ENCODE measurements around the gene GNAT1. TPM values are rescaled to one million over a fixed set of nuclear protein-coding genes. Genes with fewer than 3 reads are reported as not detected.

The GNAT1 gene
- total and polyA plus RNA-seq, 2 of the 13 experiments (the other 11 are each of a cell fraction or from before 2014, with no cell fraction given): 0.15 TPM; not detected in 1

DNA sequence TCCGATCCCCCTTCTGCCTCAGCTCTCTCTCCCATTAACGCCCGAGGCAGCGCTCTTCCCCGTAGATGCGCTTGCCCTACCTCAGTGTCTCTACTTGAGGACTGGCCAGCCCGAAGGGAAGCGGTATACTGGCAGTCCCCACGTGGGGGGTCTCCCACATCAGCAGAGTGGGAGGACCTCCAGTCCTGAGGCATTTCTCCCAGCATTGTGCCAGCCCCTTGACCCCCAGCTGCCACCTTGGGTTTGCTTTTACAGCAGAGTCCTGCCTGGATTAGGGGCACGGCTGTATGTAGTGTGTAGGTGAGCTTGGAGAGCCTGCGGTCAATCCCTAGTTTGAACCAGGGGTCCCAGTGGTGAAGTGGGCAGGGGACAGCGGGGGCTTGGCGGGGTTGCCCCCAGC lies 35.5 kb upstream of the GNAT1 start (continued):
- TF ChIP-seq ZBTB40 (IDR thresholded peaks at IDR 0.05): no peak
- TF ChIP-seq ZBTB40 (CRISPR knock-in tag; IDR thresholded peaks at IDR 0.05): no peak
- TF ChIP-seq SAP130 (CRISPR knock-in tag; IDR thresholded peaks at IDR 0.05; ENCODE audit: low read depth): 0 out of 2 replicates have a peak, but pooled peaks have one; percentile 31
- TF ChIP-seq, protein P1, sequence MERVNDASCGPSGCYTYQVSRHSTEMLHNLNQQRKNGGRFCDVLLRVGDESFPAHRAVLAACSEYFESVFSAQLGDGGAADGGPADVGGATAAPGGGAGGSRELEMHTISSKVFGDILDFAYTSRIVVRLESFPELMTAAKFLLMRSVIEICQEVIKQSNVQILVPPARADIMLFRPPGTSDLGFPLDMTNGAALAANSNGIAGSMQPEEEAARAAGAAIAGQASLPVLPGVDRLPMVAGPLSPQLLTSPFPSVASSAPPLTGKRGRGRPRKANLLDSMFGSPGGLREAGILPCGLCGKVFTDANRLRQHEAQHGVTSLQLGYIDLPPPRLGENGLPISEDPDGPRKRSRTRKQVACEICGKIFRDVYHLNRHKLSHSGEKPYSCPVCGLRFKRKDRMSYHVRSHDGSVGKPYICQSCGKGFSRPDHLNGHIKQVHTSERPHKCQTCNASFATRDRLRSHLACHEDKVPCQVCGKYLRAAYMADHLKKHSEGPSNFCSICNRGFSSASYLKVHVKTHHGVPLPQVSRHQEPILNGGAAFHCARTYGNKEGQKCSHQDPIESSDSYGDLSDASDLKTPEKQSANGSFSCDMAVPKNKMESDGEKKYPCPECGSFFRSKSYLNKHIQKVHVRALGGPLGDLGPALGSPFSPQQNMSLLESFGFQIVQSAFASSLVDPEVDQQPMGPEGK (CRISPR knock-in tag; IDR thresholded peaks at IDR 0.05): 0 out of 2 replicates have a peak, but pooled peaks have one; percentile 11
- TF ChIP-seq ZNF839 (CRISPR knock-in tag; IDR thresholded peaks at IDR 0.05; ENCODE audit: borderline replicate concordance): no peak
- TF ChIP-seq, protein P2, sequence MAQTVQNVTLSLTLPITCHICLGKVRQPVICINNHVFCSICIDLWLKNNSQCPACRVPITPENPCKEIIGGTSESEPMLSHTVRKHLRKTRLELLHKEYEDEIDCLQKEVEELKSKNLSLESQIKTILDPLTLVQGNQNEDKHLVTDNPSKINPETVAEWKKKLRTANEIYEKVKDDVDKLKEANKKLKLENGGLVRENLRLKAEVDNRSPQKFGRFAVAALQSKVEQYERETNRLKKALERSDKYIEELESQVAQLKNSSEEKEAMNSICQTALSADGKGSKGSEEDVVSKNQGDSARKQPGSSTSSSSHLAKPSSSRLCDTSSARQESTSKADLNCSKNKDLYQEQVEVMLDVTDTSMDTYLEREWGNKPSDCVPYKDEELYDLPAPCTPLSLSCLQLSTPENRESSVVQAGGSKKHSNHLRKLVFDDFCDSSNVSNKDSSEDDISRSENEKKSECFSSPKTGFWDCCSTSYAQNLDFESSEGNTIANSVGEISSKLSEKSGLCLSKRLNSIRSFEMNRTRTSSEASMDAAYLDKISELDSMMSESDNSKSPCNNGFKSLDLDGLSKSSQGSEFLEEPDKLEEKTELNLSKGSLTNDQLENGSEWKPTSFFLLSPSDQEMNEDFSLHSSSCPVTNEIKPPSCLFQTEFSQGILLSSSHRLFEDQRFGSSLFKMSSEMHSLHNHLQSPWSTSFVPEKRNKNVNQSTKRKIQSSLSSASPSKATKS (CRISPR knock-in tag; IDR thresholded peaks at IDR 0.05): no peak
- no peak for TF ChIP-seq GLI4 (CRISPR knock-in tag; IDR thresholded peaks at IDR 0.05; ENCODE audit: borderline replicate concordance)
- TF ChIP-seq ELF1 (CRISPR knock-in tag; IDR thresholded peaks at IDR 0.05): no peak
- TF ChIP-seq, protein P3, sequence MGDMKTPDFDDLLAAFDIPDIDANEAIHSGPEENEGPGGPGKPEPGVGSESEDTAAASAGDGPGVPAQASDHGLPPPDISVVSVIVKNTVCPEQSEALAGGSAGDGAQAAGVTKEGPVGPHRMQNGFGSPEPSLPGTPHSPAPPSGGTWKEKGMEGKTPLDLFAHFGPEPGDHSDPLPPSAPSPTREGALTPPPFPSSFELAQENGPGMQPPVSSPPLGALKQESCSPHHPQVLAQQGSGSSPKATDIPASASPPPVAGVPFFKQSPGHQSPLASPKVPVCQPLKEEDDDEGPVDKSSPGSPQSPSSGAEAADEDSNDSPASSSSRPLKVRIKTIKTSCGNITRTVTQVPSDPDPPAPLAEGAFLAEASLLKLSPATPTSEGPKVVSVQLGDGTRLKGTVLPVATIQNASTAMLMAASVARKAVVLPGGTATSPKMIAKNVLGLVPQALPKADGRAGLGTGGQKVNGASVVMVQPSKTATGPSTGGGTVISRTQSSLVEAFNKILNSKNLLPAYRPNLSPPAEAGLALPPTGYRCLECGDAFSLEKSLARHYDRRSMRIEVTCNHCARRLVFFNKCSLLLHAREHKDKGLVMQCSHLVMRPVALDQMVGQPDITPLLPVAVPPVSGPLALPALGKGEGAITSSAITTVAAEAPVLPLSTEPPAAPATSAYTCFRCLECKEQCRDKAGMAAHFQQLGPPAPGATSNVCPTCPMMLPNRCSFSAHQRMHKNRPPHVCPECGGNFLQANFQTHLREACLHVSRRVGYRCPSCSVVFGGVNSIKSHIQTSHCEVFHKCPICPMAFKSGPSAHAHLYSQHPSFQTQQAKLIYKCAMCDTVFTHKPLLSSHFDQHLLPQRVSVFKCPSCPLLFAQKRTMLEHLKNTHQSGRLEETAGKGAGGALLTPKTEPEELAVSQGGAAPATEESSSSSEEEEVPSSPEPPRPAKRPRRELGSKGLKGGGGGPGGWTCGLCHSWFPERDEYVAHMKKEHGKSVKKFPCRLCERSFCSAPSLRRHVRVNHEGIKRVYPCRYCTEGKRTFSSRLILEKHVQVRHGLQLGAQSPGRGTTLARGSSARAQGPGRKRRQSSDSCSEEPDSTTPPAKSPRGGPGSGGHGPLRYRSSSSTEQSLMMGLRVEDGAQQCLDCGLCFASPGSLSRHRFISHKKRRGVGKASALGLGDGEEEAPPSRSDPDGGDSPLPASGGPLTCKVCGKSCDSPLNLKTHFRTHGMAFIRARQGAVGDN (CRISPR knock-in tag; IDR thresholded peaks at IDR 0.05): no peak; the same call in 1 of the 2 replicates
- TF ChIP-seq ZNF550 (CRISPR knock-in tag; IDR thresholded peaks at IDR 0.05; ENCODE audit: borderline replicate concordance): no peak

Measured in HepG2 (cell line).